IPS DF 19.7 (cell line): ENCODE data around the gene POLRMT.
"Not testable (repeated sequence)": the region's sequence is repeated elsewhere in the genome, so short reads cannot be mapped to it uniquely, and the experiment has no call there.

Source experiments
- DNase-seq: peaks from one replicate; pipeline ENCODE4 v3.0.0-alpha.2; 2013; ENCODE audit warnings: low read depth, low spot score

Gene POLRMT

DNA sequence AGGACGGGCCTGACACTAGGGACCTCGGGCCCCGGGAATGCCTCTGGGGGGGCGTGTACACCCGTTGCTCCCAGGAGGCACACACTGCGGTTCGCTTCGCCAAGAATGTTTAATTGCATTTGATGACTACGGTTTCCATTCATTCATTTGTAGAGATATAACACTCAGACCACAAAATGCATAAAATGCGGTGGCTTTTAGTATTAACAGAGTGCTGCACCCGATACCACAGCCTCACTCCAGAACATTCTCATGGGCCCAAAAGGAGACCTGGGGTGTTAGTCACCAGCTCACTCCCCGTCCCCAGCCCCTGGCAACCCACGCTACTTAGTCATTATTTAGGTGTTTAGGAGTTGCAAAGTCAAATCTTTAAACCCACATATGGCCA is 21.9 kb downstream of the POLRMT start:
- no peak for DNase-seq

GRCh38 chr19:610801-611480 is 22.4 kb downstream of the POLRMT start:
- DNase-seq, result no peak

DNA sequence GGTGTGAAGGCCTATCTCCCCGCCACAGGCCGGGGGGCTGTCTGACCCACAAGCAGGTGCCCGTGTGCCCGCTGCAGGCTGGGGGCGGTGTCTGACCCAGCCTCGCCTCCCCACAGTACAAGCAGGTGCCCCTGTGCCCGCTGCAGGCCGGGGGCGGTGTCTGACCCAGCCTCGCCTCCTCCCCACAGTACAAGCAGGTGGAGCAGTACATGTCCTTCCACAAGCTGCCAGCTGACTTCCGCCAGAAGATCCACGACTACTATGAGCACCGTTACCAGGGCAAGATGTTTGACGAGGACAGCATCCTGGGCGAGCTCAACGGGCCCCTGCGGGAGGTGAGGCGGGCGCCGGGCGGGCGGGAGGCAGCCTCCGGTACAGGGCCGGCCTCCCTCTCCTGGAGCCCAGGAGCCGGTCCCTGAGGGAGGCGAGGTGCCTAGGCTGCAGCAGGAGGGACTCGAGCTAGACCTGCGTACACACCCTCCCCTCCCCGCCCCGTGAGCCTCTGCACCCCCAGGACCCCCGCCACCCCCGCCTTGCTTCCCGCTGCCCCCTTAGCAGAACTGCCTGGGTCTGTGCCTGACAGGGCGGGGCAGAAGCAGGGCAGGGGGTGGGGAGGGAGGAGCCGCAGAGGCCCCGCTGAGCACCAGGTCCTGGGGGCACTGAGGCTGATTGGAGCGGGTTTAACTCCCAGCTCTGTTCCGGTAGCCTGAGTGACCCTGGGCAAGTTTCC is 23.1 kb downstream of the POLRMT start:
- no peak for DNase-seq

GRCh38 chr19:609004-609346 is 24.4 kb downstream of the POLRMT start:
- no peak for DNase-seq

GRCh38 chr19:608155-609003 is 25.0 kb downstream of the POLRMT start:
- no peak for DNase-seq

- DNase-seq, result no peak
Measured at GRCh38 chr19:607301-608154, 25.8 kb downstream of the POLRMT start.

DNA sequence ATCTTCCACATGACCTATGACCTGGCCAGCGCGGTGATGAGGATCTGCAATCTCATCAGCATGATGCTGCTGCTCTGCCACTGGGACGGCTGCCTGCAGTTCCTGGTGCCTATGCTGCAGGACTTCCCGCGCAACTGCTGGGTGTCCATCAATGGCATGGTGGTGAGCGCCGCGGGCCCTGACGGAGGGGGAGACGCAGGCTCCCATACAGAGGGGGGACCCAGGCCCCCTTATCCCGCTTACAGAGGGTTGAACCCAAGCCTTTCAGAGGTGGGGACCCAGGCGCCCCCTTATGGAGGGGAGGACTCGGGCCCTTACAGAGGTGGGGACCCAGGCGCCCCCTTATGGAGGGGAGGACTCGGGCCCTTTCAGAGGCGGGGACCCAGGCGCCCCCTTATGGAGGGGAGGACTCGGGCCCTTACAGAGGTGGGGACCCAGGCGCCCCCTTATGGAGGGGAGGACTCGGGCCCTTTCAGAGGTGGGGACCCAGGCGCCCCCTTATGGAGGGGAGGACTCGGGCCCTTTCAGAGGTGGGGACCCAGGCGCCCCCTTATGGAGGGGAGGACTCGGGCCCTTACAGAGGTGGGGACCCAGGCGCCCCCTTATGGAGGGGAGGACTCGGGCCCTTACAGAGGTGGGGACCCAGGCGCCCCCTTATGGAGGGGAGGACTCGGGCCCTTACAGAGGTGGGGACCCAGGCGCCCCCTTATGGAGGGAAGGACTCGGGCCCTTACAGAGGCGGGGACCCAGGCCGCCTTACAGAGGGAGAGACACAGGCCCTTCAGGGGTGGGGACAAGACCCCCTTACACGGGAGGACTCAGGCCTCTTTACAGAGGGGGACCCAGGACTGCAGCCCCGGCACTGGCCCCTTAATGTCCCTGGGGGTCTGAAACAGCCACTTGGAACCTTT is 28.0 kb downstream of the POLRMT start:
- not testable (repeated sequence) for DNase-seq

GRCh38 chr19:604355-604754 is 29.0 kb downstream of the POLRMT start:
- no peak for DNase-seq

DNA sequence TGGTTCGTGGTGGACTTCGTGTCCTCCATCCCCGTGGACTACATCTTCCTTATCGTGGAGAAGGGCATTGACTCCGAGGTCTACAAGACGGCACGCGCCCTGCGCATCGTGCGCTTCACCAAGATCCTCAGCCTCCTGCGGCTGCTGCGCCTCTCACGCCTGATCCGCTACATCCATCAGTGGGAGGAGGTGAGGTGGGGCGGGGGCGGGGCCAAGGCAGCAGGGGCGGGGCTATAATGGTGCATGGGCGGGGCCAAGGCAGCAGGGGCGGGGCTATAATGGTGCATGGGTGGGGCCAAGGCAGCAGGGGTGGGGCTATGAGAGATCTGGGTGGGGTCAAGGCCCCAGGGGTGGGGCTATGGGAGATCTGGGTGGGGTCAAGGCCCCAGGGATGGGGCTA is 29.6 kb downstream of the POLRMT start:
- not testable (repeated sequence) for DNase-seq

DNA sequence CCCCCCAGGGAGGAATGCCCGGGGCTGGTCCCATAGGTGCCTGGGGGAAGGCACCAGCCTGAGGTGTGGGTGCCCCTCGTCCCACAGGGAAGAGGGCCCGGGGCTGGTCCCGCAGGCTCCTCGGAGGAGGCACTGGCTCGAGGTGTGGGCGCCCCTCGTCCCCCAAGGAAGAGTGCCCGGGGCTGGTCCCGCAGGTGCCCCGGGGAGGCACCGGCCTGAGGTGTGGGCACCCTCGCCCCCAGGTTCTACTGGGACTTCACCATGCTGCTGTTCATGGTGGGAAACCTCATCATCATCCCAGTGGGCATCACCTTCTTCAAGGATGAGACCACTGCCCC is 30.1 kb downstream of the POLRMT start:
- DNase-seq, result not testable (repeated sequence)

- no peak for DNase-seq
Measured at GRCh38 chr19:602391-603301, 30.7 kb downstream of the POLRMT start.

- no peak for DNase-seq
Measured at GRCh38 chr19:601790-602189, 31.5 kb downstream of the POLRMT start.

DNA sequence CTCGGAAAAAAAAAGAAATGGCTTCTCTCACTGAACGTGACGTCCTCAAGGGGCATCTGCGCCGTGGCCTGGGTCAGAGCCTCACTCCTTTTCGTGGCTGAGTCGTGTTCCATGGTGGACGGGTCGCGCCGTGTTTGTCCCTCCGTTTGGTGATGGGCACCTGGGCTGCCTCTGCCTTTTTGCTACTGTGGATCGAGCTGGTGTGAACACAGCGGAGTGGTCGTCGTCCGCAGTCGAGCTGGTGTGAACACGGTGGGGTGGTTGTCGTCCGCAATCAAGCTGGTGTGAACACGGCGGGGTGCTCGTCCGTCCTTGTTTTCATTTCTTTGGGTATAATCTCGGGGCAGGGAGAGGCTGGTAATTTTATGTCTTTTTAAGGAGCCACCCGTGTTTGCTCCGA is 32.0 kb downstream of the POLRMT start:
- DNase-seq, result no peak

DNA sequence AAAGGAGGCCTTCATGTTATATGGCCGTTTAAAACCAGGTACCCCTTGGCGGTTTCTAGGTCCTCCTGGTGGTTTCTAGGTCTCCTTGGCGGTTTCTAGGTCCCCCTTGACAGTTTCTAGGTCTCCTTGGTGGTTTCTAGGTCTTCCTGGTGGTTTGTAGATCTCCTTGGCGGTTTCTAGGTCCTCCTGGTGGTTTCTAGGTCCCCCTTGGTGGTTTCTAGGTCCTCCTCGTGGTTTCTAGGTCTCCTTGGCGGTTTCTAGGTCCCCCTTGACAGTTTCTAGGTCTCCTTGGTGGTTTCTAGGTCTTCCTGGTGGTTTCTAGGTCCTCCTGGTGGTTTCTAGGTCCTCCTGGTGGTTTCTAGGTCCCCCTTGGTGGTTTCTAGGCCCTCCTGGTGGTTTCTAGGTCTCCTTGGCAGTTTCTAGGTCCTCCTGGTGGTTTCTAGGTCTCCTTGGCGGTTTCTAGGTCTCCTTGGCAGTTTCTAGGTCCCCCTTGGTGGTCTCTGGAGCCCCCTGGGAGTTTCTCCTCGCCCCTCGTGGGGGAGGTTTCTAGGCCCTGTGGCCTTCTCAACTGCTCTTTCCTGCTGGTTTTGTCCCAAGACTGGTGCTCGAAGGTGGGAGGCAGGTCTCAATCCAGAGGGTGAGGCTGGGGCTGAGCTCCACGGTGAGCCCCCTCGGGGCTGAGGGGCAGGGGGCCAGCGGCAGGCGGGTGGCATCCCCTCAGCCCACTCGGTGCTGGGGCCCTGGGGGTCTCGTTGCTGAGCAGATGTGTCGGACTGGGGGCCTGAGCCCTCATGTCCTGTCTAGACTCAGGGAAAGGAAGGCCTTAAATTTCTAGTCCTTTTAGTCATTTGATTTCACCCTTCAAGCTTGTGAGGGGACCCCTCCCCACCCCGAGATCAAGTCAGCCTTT is 35.7 kb downstream of the POLRMT start:
- no peak for DNase-seq

DNA sequence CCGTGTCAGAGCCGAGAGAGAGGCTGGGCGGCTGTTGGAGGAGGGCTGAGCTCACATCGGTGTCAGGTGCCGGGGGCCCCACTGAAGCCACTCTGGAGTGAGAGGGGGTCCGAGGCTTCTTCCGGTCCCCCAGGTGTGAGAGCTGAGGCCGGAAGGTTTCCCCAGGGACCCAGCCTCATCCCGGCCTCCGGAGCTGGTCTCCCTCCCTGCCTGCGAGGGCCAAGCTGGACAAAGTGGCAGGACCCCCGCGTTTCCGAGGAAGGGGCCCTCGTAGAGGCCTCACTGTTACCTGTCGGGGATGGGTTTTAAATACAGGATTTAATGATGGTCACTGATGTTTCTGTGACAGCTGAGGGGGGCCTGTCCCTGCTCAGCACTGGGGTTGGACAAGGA is 37.1 kb downstream of the POLRMT start:
- DNase-seq, result no peak

- no peak for DNase-seq
Measured at GRCh38 chr19:595326-596262, 37.7 kb downstream of the POLRMT start.

DNA sequence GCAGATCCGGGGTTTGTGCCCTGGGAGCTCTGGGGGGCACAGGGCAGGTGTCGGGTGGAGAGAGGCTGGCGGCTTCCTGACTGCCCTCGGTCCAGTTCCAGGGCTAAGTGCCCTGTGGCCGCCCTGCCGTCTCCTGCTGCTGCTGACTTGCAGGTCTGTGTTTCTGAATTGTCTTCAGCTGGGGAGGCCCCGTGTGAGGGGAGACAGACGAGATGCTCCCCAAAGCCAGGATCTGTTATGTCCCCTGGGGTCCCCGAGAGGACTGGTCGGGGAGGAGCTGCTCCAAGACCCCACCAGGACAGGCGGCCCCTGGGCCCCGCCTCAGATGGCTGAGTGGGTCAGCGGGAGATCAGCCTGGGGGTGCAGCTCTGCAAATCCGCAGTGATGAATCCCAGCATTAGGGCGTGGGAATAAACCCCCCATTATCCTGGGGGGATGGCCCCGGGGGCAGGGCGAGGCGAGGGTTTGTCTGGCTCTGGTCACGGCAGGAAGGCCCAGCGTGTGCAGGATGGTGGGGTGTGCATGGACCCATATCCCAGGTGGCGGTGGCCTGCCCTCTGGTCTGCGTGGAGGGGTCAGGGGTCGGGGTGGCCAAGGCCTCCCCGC is 39.0 kb downstream of the POLRMT start:
- DNase-seq, result no peak
